SJCRH30 (cell line): ENCODE data around the gene SPTLC3. TPM values are rescaled to one million over a fixed set of nuclear protein-coding genes. Genes with fewer than 3 reads are reported as not detected.

ENCODE experiments used
- DNase-seq, 2 experiments: peaks; one replicate each; pipeline ENCODE4 v3.0.0-alpha.2; 2015 to 2020
- H3K27ac ChIP-seq: fragments of 250-450 bp; sonication (Bioruptor Pico); 2 replicates; pipeline ENCODE4 v1.5.1; 2020; ENCODE audit warnings: mild to moderate bottlenecking, moderate library complexity
- H3K27me3 ChIP-seq: fragments of 250-450 bp; sonication (Bioruptor Pico); 2 replicates; pipeline ENCODE4 v1.5.1; 2020; ENCODE audit warnings: mild to moderate bottlenecking, moderate library complexity
- H3K36me3 ChIP-seq: fragments of 250-450 bp; sonication (Bioruptor Pico); 2 replicates; pipeline ENCODE4 v1.5.1; 2020; ENCODE audit warnings: mild to moderate bottlenecking, moderate library complexity
- H3K4me1 ChIP-seq: fragments of 250-450 bp; sonication (Bioruptor Pico); 2 replicates; pipeline ENCODE4 v1.5.1; 2020; ENCODE audit warnings: mild to moderate bottlenecking, moderate library complexity
- H3K4me3 ChIP-seq: fragments of 250-450 bp; sonication (Bioruptor Pico); 2 replicates; pipeline ENCODE4 v1.5.1; 2020; ENCODE audit warnings: mild to moderate bottlenecking, moderate library complexity
- H3K9me3 ChIP-seq: fragments of 250-450 bp; sonication (Bioruptor Pico); replicated peaks from 2 replicates; pipeline ENCODE4 v1.5.1; 2020; ENCODE audit warnings: mild to moderate bottlenecking, moderate library complexity
- total RNA-seq: library from RNA; depleted of rRNA; stranded (reverse); fragments of >200 nt; shearing (Covaris generic); gene quantifications from 2 replicates; pipeline ENCODE4 v1.2.3, GENCODE V29; 2014

The SPTLC3 gene
- total RNA-seq, 1 experiment from 2014 or later, result not detected

DNA sequence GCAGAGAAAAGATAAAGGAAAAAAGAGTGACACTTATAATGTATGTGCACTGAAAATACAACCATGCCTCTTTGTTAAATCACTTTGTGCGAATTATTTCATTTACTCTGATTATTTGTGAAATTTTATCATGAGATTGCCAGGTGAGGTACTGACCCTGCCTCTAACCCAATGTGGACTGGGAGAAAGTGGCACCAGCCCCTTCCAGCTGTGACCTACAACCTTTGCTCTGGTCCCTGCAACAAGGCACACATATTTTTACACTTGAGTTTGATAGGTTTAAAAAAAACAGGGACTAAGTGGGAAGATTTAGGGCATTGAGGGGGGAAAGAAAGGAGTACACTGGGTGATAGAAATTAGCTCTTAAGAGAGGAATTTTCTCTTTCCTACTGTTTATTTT is 132.0 kb downstream of the SPTLC3 start:
- Histone ChIP-seq H3K27me3 (no peaks in the 10 kb centered on the region), H3K4me3 (no peak overlapping the region), H3K36me3 (no peaks in the 10 kb centered on the region), H3K4me1 (no peaks in the 10 kb centered on the region; the same call in 1 of the 2 replicates), H3K27ac (no peak overlapping the region), H3K9me3 (no peaks in the 10 kb centered on the region)
- DNase-seq, result no peak

DNA sequence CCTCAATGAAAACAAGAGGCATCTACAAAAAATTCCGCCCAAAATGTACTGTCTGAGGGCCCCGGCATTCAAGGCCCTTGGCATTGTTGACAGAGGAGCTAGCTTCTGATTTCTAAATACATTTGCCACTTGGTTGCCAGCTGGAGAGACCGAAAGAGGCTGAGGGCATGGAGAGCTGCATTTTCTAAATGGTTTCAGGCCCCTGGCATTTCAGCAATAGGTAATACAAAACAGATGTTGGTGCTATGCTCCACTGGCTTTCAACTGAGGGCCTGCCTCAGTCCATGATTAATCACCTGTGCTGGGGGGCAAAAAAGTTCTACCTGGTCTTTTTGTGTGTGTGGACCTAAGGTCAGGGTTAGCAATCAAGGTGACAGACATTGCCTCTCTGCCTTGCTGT is 132.8 kb downstream of the SPTLC3 start:
- no peak for DNase-seq
- Histone ChIP-seq H3K4me3 (no peak overlapping the region), H3K27ac (no peak overlapping the region), H3K36me3 (no peaks in the 10 kb centered on the region), H3K4me1 (no peaks in the 10 kb centered on the region; the same call in 1 of the 2 replicates), H3K27me3 (no peaks in the 10 kb centered on the region), H3K9me3 (no peaks in the 10 kb centered on the region)

DNA sequence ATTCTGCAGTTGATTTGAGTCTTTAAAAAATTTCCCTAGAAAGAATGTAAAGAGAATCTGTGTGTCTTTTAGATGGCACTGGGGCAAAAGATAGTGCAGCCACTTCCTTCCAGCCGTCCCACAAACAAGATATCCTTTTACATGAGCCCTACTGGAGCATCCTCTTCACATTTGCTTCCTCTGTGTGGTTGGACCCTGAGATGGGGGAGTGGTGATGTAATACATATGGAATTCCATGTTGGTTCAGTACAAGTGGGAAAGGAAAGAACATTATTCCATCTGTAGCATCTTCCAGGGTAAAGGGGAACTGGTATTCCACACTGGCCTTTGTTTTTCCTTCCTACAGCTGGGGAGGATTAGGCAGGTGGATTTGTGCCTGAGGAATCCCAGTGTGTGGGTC is 133.4 kb downstream of the SPTLC3 start:
- no peaks in the 10 kb centered on the region; the same call in 1 of the 2 replicates for H3K4me1 ChIP-seq
- H3K27ac ChIP-seq, result no peak overlapping the region
- no peaks in the 10 kb centered on the region for H3K9me3 ChIP-seq
- H3K27me3 ChIP-seq, result no peaks in the 10 kb centered on the region
- peak; percentile 14 to 48 for DNase-seq
- no peaks in the 10 kb centered on the region for H3K36me3 ChIP-seq
- no peak overlapping the region for H3K4me3 ChIP-seq

DNA sequence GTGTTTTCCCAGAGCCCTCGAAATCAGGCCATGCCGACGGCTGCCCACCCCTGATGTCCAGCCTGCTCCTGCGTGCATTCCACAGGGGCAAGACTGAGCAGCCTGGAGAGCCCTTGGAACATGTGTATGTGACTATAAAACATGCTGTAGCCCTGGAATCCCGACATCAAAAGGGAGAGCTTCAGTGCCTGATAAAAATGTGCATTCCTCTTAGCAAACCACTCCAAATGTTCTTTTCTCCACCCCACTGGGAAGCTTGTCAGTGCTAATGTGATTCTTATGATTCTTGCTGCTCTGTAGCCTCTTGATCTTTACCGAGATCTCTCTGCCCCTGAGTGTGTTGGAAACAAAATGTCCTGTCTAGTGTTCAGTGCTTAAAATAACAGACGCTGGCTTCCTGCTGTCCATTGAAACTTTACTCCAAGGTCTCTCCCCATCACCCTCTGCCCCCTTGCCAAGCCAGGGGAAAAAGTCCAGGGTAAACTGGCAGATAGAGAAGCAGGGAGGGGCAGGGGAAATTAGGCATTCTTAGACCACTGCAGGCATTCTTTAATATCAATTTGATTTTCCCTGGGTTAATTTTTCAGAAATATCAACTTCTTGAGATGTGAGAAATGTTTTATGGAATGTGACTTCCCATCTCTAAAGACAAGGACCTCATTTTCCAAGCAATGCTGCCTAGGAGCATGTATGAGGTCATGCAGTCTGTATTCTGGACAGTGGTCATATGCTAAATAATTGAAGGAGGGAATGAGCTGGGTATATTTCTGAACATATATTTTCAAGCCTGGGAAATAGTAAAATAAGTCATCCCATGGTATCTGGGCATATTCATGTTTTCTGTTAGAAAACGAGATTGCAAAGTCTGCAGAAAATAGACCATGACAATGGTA is 138.5 kb downstream of the SPTLC3 start:
- Histone ChIP-seq H3K27ac (no peak overlapping the region), H3K4me1 (no peaks in the 10 kb centered on the region), H3K4me3 (no peak overlapping the region), H3K27me3 (0 out of 2 replicates have a peak, but pooled peaks cover 3% of the 10 kb centered on the region), H3K9me3 (no peaks in the 10 kb centered on the region), H3K36me3 (no peaks in the 10 kb centered on the region)
- DNase-seq, result no peak

DNA sequence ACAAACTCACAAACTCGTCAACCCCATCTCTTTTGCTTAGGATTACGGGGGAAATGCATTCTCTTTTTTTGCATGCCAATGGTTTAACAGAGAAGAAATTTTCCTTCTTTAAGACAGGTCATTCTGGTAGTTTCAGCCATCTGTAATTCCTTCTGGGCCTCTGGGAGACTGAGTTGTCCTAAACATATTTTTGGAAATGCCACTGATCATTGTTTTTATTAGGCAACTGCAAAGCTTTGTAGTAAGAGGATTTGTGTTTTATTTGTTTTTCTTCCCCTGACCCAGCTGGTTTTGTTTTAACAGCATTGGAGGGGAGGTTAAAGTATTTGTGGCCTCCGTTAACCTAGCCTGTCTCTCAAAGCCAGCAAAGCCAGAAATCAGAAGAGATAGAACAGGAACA is 139.2 kb downstream of the SPTLC3 start:
- Histone ChIP-seq H3K27me3 (0 out of 2 replicates have a peak, but pooled peaks cover 3% of the 10 kb centered on the region), H3K9me3 (no peaks in the 10 kb centered on the region), H3K27ac (no peak overlapping the region), H3K36me3 (no peaks in the 10 kb centered on the region), H3K4me3 (no peak overlapping the region), H3K4me1 (no peaks in the 10 kb centered on the region)
- no peak for DNase-seq

DNA sequence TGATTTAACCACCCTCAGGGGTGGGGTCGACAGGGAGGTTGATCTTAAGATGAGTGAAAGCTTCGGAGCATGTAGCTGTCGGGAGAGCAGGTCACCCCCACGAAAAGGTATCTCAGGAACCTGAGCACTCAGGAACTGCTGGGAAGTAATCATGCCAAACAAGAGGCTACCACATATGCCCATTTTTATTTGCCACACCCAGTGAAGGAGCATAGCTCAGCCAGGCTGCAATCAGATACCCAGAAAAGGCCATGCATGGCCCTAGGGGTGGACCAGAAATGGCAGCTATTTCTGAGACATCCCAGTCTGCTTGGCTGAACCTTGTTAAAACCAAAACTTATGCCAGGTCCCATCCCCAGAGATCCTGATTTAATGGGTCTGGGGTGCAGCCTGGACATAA is 139.6 kb downstream of the SPTLC3 start:
- no peak for DNase-seq

DNA sequence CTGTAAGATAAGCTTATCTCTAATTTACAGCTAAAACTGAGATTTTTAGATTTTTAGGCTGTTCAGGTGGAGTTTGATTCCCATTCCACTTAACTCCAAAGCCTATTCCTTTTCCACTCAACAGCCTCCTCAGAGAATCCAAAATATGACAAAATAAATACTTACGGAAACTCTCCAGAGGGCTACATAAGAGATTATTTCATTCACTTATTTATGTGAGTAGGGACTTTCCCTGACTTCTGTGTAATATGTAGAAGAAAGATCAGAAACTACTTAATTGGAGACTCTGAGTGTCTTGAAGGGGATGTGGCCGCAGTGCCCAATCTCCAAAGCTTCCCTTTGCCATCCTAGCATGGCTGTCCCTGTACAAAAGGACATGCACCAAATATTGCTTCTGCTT is 140.2 kb downstream of the SPTLC3 start:
- H3K27me3 ChIP-seq, result 0 out of 2 replicates have a peak, but pooled peaks cover 3% of the 10 kb centered on the region
- H3K4me1 ChIP-seq, result no peaks in the 10 kb centered on the region
- no peak overlapping the region for H3K27ac ChIP-seq
- H3K4me3 ChIP-seq, result no peak overlapping the region
- DNase-seq, result no peak
- no peaks in the 10 kb centered on the region for H3K36me3 ChIP-seq
- no peaks in the 10 kb centered on the region for H3K9me3 ChIP-seq

More for the DNA sequence above, 139.6 kb downstream of the SPTLC3 start:
- Histone ChIP-seq H3K27ac (no peak overlapping the region), H3K36me3 (no peaks in the 10 kb centered on the region), H3K27me3 (0 out of 2 replicates have a peak, but pooled peaks cover 3% of the 10 kb centered on the region), H3K9me3 (no peaks in the 10 kb centered on the region), H3K4me1 (no peaks in the 10 kb centered on the region), H3K4me3 (no peak overlapping the region)

DNA sequence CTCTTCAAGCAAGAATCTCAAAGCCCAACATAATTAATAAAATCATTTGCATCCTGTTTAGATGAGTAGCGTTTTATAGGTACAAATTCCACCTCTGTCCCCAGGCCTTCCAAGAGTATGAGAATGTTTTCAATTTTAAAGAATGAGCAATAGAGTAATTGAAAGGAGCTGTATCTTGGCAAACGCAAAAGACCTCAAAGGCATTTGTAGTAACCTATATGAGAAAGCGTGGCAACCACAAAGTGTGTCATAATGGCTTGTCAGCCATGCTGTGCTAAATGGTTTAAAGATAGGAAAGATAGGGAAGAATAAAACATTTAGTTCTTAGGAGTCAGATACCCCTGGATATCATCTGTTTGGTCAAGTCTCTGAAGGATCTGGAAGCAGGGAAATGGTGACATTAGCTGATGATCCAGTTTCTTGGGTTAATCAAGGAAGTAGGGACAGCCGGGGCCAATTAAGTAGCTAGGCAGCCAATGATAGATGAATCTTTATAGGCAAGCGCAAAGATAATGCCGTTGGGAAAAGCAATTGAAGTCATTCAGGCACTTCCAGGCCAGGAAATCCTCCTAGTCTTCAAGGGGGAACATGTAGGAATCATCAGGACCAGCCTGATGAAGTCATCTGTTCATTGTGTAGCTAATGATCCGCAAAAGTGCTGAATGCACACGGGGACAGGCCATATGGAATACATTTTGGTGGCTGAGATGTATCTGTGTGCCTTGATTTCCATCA is 140.8 kb downstream of the SPTLC3 start:
- DNase-seq, result no peak
- H3K27me3 ChIP-seq, result 0 out of 2 replicates have a peak, but pooled peaks cover 3% of the 10 kb centered on the region
- H3K27ac ChIP-seq, result no peak overlapping the region

DNA sequence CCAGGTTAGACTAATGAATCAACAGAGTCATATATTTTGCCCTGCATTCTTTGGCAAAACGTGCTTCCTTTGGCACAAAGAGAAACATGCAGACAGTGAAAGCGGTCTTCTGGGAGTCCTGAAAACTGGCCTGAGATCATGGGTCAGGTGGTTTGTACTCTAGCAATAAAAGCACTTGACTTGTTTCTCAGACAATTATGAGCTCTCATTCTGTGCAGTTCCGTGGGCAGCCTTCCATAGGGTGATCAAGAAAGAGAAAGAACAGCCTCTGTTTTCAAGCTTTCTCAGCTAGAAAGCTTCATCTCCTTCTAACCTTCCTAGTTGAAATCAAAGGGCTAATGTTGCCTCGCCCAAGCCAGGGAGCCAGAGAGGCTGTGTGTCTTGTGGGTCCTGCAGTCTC is 149.6 kb downstream of the SPTLC3 start:
- H3K27me3 ChIP-seq, result 0 out of 2 replicates have a peak, but pooled peaks cover 4% of the 10 kb centered on the region
- H3K9me3 ChIP-seq, result no peaks in the 10 kb centered on the region
- DNase-seq, result no peak
- H3K4me1 ChIP-seq, result no peaks in the 10 kb centered on the region
- H3K27ac ChIP-seq, result no peak overlapping the region
- H3K36me3 ChIP-seq, result no peaks in the 10 kb centered on the region; the same call in 1 of the 2 replicates
- H3K4me3 ChIP-seq, result no peak overlapping the region

More for the DNA sequence above, 140.8 kb downstream of the SPTLC3 start:
- H3K4me1 ChIP-seq, result no peaks in the 10 kb centered on the region
- H3K4me3 ChIP-seq, result no peak overlapping the region
- H3K36me3 ChIP-seq, result no peaks in the 10 kb centered on the region
- no peaks in the 10 kb centered on the region for H3K9me3 ChIP-seq

DNA sequence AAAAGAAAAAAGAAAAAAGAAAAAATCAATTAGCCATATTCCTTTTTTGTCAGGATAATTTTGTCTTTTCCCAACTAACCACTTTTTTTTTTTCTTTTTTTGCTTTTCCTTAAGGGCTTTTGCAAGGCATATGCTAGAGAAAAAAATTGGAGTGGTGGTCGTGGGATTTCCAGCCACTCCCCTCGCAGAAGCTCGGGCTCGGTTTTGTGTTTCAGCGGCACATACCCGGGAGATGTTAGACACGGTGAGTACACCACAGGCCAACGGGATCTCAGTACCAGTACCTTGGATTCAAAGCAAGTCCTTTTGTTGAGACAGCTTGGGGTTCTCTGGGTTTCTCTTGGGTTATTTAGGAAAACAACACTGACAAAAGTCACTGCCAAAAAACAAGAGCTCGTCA is 151.1 kb downstream of the SPTLC3 start:
- Histone ChIP-seq H3K4me1 (no peaks in the 10 kb centered on the region), H3K27ac (no peak overlapping the region), H3K9me3 (no peaks in the 10 kb centered on the region), H3K36me3 (no peaks in the 10 kb centered on the region; the same call in 1 of the 2 replicates), H3K4me3 (no peak overlapping the region), H3K27me3 (0 out of 2 replicates have a peak, but pooled peaks cover 4% of the 10 kb centered on the region)
- no peak for DNase-seq

DNA sequence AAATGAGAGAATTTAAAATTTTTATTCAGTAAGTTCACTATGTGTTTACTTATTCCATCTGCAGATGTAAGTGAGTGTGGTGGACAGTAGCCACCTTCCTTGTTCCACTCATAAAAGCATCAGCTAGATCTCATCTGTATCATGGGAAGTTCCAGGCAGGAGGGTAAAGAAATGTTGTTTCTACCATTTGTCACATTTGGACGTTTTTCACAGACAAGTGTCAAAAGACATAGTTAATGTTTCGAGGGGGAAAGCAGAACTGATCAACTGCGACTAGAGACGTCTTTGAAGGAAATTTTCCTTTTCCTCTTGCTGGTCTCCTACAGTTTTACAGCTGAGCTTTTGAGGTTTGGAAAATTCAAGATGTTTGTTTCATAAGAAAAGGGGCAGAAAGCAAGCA is 156.4 kb downstream of the SPTLC3 start:
- Histone ChIP-seq H3K27me3 (no peaks in the 10 kb centered on the region), H3K4me1 (no peaks in the 10 kb centered on the region), H3K36me3 (no peaks in the 10 kb centered on the region), H3K4me3 (no peak overlapping the region), H3K9me3 (no peaks in the 10 kb centered on the region), H3K27ac (no peak overlapping the region)
- no peak for DNase-seq

DNA sequence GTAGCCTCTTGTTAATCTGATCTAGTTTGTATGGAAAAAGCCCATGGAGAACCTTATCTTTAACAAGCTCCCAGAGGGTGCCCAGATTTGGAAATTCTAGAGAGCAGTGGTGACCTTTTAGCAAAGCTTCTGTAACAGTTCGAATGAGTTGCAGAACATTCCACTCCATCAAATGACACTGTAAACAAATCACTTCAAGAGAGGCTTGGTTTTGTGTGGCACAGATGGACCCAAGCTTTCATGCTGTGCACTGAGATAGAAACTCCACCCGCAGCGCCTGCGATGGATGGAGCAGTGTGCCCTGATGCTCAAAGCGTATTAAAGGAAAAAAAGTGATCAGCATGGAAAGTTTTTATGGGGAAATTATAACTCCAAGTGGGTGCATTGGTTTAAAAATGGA is 157.2 kb downstream of the SPTLC3 start:
- no peaks in the 10 kb centered on the region for H3K27me3 ChIP-seq
- H3K36me3 ChIP-seq, result no peaks in the 10 kb centered on the region
- no peaks in the 10 kb centered on the region for H3K9me3 ChIP-seq
- H3K4me1 ChIP-seq, result no peaks in the 10 kb centered on the region
- no peak overlapping the region for H3K4me3 ChIP-seq
- H3K27ac ChIP-seq, result no peak overlapping the region
- no peak for DNase-seq

DNA sequence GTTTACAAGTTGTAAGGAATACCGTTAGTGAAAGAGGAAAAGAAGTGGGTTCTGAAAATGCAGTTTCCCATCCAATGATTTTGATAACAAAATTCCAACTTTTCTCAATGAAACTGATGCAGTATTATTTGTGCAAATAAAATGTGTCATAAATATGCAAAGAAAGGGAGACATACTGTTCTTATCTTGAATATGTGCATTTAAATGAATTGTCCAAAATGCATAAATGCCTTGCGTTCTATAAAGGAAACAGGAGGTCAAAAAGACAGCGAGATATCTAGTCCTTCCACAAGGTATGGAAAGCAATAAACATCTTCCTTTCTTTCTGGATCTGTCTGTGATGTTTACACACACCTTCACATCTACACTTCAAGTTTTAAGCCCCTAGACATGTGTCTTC is 157.7 kb downstream of the SPTLC3 start:
- no peaks in the 10 kb centered on the region for H3K36me3 ChIP-seq

DNA sequence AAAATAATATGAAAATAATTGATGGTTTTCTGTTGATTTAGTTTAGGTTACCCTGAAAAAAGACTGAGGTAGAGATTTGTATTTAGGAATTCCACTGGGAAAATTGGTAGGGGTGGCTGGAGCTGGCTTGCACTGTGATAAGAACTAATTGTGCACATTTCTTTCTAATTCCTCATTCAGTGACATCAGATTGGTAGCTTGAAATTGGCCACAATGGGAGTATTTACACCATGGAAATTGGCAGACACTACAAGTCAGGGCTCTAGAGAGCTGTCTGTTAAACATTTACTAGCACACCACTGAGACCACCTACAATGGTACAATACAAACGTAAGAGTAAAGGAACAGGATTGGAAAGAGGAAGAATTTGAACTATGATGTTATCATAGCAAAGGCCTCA is 160.3 kb downstream of the SPTLC3 start:
- Histone ChIP-seq H3K4me3 (no peak overlapping the region), H3K36me3 (no peaks in the 10 kb centered on the region), H3K4me1 (no peaks in the 10 kb centered on the region), H3K27ac (no peak overlapping the region), H3K27me3 (no peaks in the 10 kb centered on the region), H3K9me3 (no peaks in the 10 kb centered on the region)
- DNase-seq, result no peak

More for the DNA sequence above, 157.7 kb downstream of the SPTLC3 start:
- Histone ChIP-seq H3K27ac (no peak overlapping the region), H3K27me3 (no peaks in the 10 kb centered on the region), H3K9me3 (no peaks in the 10 kb centered on the region), H3K4me3 (no peak overlapping the region), H3K4me1 (no peaks in the 10 kb centered on the region)
- no peak for DNase-seq

DNA sequence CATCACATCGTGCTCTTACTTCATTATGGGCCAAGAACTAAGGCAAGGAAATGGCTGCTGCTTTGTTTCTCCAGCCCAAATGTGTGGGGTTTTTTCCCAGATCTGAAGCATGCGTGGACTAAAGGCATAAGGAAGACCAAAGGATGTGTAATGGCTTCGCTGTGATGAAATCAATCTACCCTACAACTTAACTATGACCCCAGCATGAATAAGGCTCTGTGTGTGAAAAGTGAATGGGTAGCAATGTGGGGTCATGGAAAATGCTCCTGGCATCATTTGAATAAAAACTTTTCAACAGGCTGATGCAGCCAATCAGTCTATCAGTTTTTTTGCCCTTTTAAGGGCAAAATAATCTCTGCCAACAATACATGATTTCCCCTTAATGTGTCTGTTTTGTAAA is 162.0 kb downstream of the SPTLC3 start:
- Histone ChIP-seq H3K4me3 (no peak overlapping the region), H3K27ac (no peak overlapping the region), H3K36me3 (no peaks in the 10 kb centered on the region), H3K4me1 (no peaks in the 10 kb centered on the region), H3K9me3 (no peaks in the 10 kb centered on the region), H3K27me3 (no peaks in the 10 kb centered on the region)
- no peak for DNase-seq
